Measurements from ENCODE around the gene PCAT7.
A peak's percentile ranks its signal among the peaks of the same experiment; 100 is the strongest.

Gene PCAT7

DNA sequence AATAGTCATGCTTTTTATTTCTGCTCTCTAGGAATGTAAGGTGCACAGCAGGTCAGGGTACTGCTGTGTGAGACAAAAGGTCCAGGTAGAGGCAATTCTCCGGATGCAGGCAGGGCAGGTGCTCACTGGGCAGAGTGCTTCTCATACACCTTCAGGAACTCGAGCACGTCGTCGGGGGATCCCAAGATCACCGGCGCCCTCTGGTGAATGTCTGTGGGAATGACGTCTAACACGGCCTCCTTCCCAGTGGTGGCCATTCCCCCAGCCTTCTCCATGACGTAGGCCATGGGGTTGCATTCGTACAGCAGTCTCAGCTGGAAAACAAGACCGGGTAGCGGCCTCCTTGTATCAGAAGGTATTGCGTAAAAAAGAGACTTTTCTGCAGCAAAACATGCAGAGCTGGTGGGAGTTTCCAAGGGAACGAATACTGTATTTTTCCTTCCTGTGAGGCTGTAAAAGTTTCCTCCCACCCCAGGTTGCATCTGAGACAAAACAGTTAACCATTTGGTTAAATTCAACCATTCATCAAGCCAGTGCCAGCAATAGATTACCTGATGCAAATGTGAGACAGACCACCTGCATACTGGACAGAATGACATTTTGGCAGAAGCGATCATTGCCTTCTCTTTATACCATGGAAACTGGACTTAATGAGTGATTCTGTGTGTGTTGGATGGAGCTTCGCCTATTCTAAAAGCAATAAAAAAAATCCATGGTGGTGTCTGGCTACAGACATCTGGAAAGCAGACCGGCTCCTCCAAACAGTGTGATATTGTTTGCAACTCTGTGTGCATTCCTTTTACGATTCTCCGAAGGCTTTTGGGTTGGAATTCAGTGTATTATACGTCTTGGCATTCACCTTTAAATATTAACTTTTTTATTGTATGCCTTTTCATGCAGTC lies 48.6 kb downstream of the PCAT7 start:
- DNase-seq (ENCODE audit: low spot score) = peak; percentile 93

DNA sequence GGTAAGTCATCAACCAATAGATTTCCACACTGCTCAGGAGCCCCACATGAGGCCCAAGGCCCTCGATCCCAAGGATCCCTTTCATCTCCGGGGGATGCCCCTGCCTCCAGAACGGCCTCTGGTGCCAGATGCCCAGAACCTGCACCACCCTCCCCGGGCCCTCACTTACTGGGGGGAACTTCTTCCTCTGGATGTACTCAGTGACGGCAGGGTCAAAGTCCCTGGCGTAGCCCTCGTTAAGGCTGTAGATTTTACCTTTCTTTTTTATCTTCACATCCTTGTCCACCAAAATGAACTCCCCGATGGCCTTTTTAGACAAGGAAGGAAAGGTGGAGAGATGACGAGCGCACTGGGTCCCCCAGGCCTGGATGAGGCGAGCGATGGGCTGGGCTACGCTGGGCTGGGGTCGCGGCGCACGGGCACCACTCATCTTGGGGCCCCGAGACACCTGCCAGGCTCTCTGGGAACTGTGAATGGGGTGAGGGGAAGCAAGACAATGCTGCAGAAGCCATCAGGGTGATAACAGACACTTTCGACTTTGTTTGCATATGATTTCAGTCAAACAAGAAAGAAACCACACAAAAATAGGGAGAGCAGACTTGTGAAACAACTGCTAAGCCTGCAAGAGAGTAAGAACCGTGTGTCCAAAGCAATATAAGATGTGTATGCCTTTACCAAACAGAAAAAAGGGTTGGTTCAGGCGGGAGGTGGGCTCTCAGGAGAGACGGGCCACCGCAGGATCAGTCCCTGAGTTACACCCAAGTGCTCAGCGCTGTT lies 52.0 kb downstream of the PCAT7 start:
- DNase-seq (ENCODE audit: low spot score) = no peak

DNA sequence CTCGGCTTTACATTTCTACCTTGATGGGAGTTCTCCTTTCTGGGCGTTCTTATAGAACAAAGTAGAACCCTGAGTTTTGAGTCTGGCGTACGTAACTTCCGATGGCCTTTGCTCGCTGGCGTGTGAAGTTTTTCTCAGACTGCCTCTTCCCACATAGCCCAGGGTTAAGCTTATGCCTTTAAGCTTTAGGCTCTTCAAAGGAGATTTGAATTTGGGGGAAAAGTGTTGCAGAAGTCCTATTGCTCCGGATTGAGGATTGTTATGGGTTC lies 52.5 kb downstream of the PCAT7 start:
- no peak for DNase-seq (ENCODE audit: low spot score)

DNA sequence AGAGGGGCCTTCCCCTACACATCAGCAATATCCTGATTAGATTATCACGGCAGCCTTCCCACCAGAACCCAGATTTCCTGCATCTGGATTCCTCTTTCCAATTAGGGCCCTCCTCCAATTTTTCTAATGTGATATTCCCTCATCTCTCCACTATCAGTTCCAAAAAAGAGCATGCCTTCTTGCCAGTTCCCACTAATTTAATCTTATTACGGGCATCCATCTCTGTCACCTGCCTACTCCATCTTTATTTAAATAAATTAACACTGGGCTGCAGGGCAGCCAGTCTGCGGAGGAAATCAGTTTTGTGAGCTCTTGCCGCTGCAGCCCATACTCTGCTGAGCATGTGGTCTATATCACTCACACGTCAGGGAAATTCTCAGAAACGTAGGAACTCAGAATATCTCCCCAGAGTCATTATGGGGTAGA lies 55.3 kb downstream of the PCAT7 start:
- no peak for DNase-seq (ENCODE audit: low spot score)

DNA sequence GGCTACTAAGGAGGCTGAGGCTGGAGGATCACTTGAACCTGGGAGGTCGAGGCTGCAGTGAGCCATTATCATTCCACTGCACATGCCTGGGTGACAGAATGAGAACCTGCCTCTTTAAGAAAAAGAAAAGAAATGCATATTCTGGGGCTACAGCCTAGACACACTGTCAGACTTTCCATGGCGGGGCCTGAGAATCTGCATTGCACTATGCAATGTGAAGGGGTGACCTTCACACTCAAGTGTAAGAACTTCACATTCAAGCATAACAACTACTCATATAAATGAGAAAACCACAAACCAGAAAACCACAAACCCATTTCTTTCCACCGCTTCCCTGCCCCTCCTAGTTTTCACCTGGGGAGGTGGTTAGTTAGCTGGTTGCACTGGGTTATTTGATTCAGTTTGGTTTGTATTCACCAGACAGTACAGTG lies 56.8 kb downstream of the PCAT7 start:
- no peak for DNase-seq (ENCODE audit: low spot score)

DNA sequence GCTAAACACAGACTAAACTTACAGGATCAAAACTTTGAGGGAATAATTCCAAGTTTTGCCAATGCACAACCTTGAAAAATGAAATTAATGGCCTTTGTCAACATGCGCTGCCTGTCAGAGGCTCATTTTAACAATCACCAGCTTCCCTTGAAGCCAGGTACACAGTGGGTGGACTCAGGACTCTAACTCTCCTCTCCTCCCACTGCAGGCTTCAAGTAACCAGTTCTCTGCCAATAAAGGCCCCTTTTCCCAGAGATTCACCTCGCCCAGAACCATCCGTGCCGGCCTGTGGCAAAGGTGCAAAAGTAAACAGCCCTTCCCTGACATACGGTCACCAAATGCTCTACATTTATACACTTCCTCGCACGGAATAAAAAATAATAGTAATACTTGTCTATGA lies 57.2 kb downstream of the PCAT7 start:
- no peak for DNase-seq (ENCODE audit: low spot score)

DNA sequence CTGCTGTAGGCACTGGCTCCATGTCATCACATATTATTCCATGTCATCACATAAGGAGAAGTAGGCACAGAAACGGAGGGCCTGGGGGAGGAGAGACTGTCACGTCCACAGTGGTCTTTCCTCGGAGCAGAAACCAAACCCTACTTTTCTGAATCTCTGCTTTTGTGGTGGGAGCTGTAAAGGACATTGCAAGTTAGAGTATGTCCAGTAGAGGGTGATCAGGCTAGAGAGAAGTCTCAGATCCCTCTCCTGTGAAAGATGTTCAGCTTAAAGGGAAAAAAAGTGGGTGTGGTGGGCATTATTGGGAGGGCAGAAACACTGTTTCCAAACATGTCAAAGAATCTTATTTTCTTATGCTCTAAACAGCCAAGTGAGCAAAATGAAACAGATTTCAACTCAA lies 58.1 kb downstream of the PCAT7 start:
- no peak for DNase-seq (ENCODE audit: low spot score)

DNA sequence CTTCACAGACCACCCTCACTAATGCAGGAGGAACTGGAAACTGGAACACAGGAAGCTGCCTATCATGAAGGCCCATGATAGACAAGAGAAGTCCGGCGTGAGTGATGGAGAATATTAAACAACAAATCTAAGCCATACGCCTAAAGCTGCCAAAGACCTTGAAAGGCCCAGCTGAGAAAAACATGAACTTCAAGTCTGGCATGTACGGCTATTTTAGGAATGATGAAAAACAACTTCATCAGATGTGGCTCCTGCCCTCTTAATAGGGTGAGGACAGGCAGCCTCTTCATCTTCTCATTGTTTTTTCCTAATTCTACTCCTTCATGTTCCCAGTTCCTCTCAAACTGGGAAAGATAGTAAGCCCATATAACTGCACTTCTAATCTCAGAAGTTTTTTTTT lies 64.1 kb downstream of the PCAT7 start:
- DNase-seq (ENCODE audit: low spot score) = no peak

Data from iPS-NIHi11 (cell line).